HEK293 (cell line): Measurements from ENCODE around the gene C2orf81.

ENCODE experiments used
- AEBP2 ChIP-seq: fragments of 450-650 bp; formaldehyde crosslinking; IDR thresholded peaks from 2 replicates; pipeline ENCODE4 v1.5.1; 2016; ENCODE audit warnings: missing biosample characterization, missing genetic modification characterization, borderline replicate concordance
- GLIS2 ChIP-seq: fragments of 450-650 bp; formaldehyde crosslinking; IDR thresholded peaks from 2 replicates; pipeline ENCODE4 v1.5.1; 2016; ENCODE audit warnings: missing biosample characterization, missing genetic modification characterization
- PBX3 ChIP-seq: sonication (generic); formaldehyde crosslinking; IDR thresholded peaks from 2 replicates; pipeline ENCODE4 v1.8.1; 2022; ENCODE audit warnings: mild to moderate bottlenecking, moderate library complexity, missing genetic modification reagents
- SCRT1 ChIP-seq: fragments of 450-650 bp; formaldehyde crosslinking; IDR thresholded peaks from 2 replicates; pipeline ENCODE4 v1.5.1; 2016; ENCODE audit warnings: missing biosample characterization, missing genetic modification characterization, borderline replicate concordance
- TCF7L2 ChIP-seq: IDR thresholded peaks from 2 replicates; pipeline ENCODE4 v1.6.1; 2011; ENCODE audit warnings: low read depth, mild to moderate bottlenecking, inconsistent platforms, low read length, moderate library complexity, borderline replicate concordance
- TRIM28 ChIP-seq: IDR thresholded peaks from 2 replicates; pipeline ENCODE4 v1.6.1; 2011; ENCODE audit warnings: low read length, control low read depth, borderline replicate concordance
- ZBTB6 ChIP-seq: fragments of 450-650 bp; formaldehyde crosslinking; IDR thresholded peaks from 2 replicates; pipeline ENCODE4 v1.5.1; 2017; ENCODE audit warnings: missing biosample characterization, missing genetic modification characterization
- ZNF121 ChIP-seq: fragments of 450-650 bp; formaldehyde crosslinking; IDR thresholded peaks from 2 replicates; pipeline ENCODE4 v1.5.1; 2016; ENCODE audit warnings: missing biosample characterization, missing genetic modification characterization
- ZNF280D ChIP-seq: fragments of 450-650 bp; formaldehyde crosslinking; IDR thresholded peaks from 2 replicates; pipeline ENCODE4 v1.5.1; 2016; ENCODE audit warnings: missing biosample characterization, missing genetic modification characterization
- ZNF362 ChIP-seq: fragments of 450-650 bp; formaldehyde crosslinking; IDR thresholded peaks from 2 replicates; pipeline ENCODE4 v1.5.1; 2016; ENCODE audit warnings: missing biosample characterization, missing genetic modification characterization
- ZNF37A ChIP-seq: fragments of 450-650 bp; IDR thresholded peaks from 2 replicates; pipeline ENCODE4 v1.5.1; 2018; ENCODE audit warnings: missing biosample characterization, missing genetic modification characterization
- ZNF449 ChIP-seq: fragments of 450-650 bp; formaldehyde crosslinking; IDR thresholded peaks from 2 replicates; pipeline ENCODE4 v1.5.1; 2017; ENCODE audit warnings: missing biosample characterization, mild to moderate bottlenecking, missing genetic modification characterization, moderate library complexity
- ZNF529 ChIP-seq: fragments of 450-650 bp; formaldehyde crosslinking; IDR thresholded peaks from 2 replicates; pipeline ENCODE4 v1.5.1; 2017; ENCODE audit warnings: missing genetic modification characterization, missing biosample characterization; ENCODE audit not compliant: insufficient replicate concordance
- ZNF571 ChIP-seq: fragments of 450-650 bp; formaldehyde crosslinking; IDR thresholded peaks from 2 replicates; pipeline ENCODE4 v1.5.0; 2017; ENCODE audit warnings: missing biosample characterization, missing genetic modification characterization
- ZNF580 ChIP-seq: fragments of 450-650 bp; formaldehyde crosslinking; IDR thresholded peaks from 2 replicates; pipeline ENCODE4 v1.5.1; 2016; ENCODE audit warnings: missing biosample characterization, missing genetic modification characterization
- ZNF629 ChIP-seq: fragments of 450-650 bp; formaldehyde crosslinking; IDR thresholded peaks from 2 replicates; pipeline ENCODE4 v1.5.1; 2017; ENCODE audit warnings: missing biosample characterization, missing genetic modification characterization
- ZNF658 ChIP-seq: fragments of 450-650 bp; formaldehyde crosslinking; IDR thresholded peaks from 2 replicates; pipeline ENCODE4; 2016; ENCODE audit warnings: missing biosample characterization, missing genetic modification characterization
- ZNF692 ChIP-seq: fragments of 450-650 bp; formaldehyde crosslinking; IDR thresholded peaks from 2 replicates; pipeline ENCODE4 v1.5.1; 2016; ENCODE audit warnings: missing biosample characterization, missing genetic modification characterization
- ZNF791 ChIP-seq: fragments of 450-650 bp; formaldehyde crosslinking; IDR thresholded peaks from 2 replicates; pipeline ENCODE4 v1.5.1; 2016; ENCODE audit warnings: missing biosample characterization, missing genetic modification characterization
- ZNF830 ChIP-seq: fragments of 450-650 bp; IDR thresholded peaks from 2 replicates; pipeline ENCODE4 v1.5.0; 2018; ENCODE audit warnings: missing biosample characterization, missing genetic modification characterization, low read depth, mild to moderate bottlenecking, moderate library complexity
- ZSCAN4 ChIP-seq: fragments of 450-650 bp; formaldehyde crosslinking; IDR thresholded peaks from 2 replicates; pipeline ENCODE4 v1.5.1; 2017; ENCODE audit warnings: missing biosample characterization, missing genetic modification characterization

Gene C2orf81

GRCh38 chr2:74454654-74455511, 33.5 kb upstream of the C2orf81 start, which contains the start of gene INO80B (continued):
- TF ChIP-seq GLIS2 (tag by site-specific recombination) (no peak), TRIM28 (peak; percentile 97), SCRT1 (tag by site-specific recombination) (peak; percentile 95), TCF7L2 (no peak), ZNF580 (tag by site-specific recombination) (peak; percentile 97), ZNF529 (tag by site-specific recombination) (no peak), ZNF791 (tag by site-specific recombination) (no peak), ZNF571 (no peak), ZNF658 (tag by site-specific recombination) (no peak), ZNF362 (tag by site-specific recombination) (peak; percentile 48; the same call in 1 of the 2 replicates), PBX3 (CRISPR knock-in tag) (no peak), ZBTB6 (tag by site-specific recombination) (peak; percentile 92), ZNF121 (no peak), ZNF37A (no peak), ZSCAN4 (tag by site-specific recombination) (peak; percentile 53), ZNF692 (tag by site-specific recombination) (peak; percentile 79), ZNF830 (no peak), ZNF280D (tag by site-specific recombination) (no peak), ZNF449 (tag by site-specific recombination) (peak; percentile 71), AEBP2 (no peak), ZNF629 (peak; percentile 83)
